HG03342 (cell line): Measurements from ENCODE around the gene TMEM69.
"Not testable (repeated sequence)": the region's sequence is repeated elsewhere in the genome, so short reads cannot be mapped to it uniquely, and the experiment has no call there.

Source experiments
- ATAC-seq: cut with Tn5 transposase; IDR thresholded peaks from one replicate; pipeline ENCODE4 v1.9.1; 2021; ENCODE audit warnings: mild to moderate bottlenecking, moderate library complexity; ENCODE audit not compliant: unreplicated experiment

TMEM69 gene

DNA sequence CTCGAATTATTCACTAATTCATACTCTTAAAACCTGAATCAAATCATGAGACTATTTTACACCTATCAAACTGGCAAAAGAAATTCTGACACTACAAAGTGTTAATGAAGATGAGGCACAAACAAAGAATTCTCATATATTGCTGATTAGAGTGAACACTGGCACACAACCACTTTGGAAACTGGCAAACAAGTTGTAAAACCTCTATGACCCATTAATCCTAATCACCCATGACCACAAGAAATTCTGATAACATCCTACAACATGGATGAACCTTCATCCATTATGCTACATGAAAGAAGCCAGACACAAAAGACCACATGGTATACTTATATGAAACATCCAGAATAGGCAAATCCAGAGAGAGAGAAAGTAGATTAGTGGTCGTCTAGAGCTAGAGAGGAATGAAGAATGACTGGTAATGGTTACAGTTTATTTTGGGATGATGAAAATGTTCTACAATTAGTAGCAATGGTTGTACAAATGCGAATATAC is 10.2 kb upstream of the TMEM69 start:
- no peak for ATAC-seq

DNA sequence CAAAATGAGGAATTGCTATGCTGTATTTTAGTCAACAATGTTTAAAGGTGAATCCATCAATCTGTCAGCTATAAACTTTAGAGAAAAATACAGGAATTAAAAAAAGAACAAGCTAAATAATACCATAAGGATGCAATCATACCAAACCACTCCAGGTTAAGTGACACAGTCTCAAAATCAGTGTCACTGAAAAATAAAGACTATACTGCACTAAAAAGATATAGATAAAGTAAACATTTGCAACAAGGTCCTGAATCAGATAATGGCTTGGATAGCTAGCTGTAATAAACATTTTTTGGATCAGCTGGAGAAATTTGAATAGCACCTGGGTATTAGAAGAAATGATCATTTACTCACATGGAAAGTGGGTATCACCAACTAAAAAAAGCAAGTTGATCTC is 9.5 kb upstream of the TMEM69 start:
- no peak for ATAC-seq

DNA sequence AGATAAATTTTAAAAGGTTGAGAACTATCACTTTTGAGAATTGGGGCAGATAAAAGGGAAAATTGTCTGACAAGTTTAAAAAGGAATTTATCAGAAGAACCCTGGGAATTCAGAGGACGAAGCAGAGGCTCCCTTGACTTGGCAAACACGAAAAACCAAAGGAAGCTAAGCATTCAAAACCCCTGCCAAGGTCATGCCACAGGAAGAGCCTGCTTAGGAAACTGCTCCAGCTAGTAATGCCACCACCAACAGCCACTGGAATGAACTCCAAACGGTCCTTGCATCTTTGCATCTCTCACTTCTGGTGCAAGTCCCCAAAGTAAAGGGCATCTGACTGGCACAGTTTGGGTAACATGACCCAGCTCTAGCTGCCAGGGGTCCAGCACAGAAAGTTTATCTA is 8.9 kb upstream of the TMEM69 start:
- ATAC-seq: no peak

DNA sequence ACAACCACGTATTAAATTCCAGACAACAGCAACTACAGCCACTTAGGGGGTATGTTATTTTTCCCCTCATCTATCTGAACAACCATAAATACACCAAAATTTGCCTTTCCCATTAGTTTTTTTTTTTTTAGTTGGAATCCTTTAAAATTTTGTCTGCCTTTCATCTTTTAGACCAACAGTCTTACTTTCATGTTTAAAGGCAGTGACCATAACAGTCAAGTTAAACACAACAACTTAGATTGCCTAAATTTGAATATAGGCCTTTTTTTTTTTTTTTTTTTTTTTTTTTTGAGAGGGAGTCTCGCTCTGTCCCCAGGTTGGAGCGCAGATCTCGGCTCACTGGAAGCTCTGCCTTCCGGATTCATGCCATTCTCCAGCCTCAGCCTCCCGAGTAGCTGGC is 5.0 kb upstream of the TMEM69 start:
- no peak for ATAC-seq

DNA sequence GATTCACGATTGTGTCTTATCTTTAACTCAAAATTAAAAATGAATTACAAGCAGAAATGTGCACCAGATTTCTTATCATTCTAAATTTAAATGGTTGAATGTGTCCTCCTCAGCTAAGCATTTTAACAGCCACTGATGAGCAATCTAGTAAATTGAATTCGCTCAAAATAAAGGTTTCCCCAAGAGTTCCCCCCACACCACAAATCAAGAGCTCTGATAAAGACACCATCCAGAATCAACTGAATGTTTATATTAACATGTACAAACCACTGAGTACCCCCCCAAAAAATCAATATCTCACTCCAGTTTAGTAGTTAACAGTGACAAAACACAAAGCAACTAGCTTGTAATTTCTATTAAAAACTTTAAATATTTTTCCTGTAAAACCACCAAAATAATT is 3.6 kb upstream of the TMEM69 start:
- no peak for ATAC-seq

DNA sequence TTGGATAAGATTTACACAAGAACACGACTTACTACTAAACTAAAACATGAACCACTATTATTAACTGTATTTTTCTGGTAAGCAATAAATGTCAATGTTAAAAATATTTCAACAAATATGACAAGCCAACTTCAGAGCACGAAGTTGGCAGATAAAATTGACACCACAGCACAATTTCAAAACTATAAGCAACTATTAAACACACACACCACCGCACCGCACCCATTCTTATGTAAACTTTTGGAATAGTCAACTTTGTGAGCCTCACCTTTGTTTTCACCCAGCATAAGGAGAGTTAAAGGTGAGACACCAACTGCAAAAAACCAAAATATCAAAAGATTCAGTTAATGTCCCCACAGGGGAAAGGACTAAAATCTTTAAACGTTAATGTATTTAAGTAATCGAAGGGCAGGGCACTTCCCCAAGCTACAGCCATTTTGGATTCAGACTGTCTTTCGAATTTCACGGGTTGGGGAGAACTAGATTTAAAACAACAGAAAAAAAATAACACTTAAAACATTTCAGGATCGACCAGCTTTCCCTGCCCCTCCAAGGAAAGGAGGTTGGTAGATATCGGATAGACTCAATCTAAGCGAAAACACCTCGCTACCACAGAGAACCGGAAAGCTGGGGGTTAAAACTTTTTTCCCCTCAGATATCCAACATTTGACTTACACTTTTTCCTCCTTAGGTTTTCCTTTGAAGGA is 2.5 kb upstream of the TMEM69 start:
- no peak for ATAC-seq

DNA sequence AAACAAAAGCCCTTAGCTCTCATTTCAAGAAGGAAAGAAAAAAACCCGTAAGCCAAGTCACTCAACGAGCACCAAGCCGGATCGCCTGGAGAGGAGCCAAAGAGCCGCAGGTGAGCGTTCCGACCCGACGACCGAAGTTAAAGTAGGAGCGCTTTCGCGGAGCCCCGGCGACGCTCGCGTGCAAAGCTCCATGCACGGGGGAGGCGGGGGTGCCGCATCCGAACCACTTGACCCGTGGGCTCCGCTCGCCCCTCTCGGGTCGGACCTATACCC is 2.0 kb upstream of the TMEM69 start:
- ATAC-seq: peak; percentile 6

DNA sequence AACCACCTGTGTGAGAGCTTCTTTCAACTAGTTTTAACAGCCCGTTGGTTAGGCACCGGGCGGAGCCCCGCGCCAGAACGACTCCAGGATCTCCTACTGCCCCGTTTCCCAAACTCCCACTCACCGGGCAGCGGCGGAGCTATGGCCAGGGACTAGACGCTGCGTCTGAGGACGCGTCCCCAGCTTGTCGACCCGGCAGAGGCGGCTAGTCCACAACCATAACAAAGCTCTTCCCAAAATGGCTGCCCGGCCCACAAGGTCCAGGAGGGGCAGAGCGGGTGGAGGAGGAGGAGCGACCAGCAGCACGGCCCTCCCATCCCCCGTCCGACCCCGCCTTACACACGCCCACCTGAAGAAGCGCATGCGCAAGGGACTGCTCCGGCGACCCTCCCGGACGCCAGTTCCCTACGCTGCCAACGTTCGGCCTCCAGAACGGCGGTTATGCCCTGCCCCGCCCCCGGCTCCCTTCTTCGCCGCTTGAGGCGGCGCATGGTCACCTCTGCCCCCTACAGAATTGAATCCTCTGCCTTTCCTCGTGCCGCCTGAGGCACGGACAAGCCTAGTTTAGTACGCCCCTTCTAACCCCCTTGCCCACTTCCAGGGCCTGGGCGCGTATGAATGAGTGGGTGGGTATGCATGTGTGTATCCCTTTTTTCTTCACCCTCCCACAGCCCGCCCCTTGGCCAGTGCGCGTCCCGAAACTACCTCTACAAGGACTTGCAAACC is 1.5 kb upstream of the TMEM69 start, which contains the start of gene GPBP1L1:
GPBP1L1 (minus strand) TSS at position 246 of the 726 bp plus-strand sequence. CDS start 27,446 bp downstream, outside the sequence.
- peak; percentile 53 for ATAC-seq

DNA sequence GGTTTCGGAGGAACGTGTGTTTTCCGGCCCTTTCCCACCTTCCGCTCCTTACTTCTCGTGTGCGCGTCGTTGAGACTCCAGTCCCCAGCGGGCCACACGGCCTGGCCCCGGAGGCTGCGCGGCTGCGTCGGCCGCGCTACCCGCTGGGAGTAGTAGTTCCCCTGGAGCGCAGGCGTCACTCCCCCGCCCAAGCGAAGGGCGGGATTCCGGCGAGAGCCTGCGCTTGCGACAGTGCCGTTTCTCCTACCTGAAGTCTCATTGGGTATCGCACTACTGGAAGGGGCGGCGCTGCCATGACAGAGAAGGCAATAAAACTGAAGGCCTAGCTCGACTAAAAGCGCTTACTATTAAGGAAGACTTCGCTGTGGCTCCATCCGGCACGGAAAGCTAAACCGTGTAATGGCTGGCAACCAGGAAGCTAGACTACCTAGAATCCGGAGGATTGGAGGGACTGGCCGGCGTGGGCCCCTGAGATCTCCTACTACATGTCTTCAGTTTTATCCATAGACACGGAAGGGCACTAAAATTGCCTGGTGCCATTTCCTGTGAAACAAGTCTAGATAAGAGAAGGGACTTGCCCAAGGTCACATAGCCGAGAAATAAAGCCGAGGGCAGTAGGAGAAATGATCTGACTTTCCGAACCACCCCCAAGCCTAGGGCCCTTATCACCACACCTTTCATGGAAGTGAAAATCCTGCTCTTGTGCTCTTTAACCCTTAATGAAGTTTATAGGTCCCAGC is 797 bp upstream of the TMEM69 start:
- peak; percentile 75 for ATAC-seq

DNA sequence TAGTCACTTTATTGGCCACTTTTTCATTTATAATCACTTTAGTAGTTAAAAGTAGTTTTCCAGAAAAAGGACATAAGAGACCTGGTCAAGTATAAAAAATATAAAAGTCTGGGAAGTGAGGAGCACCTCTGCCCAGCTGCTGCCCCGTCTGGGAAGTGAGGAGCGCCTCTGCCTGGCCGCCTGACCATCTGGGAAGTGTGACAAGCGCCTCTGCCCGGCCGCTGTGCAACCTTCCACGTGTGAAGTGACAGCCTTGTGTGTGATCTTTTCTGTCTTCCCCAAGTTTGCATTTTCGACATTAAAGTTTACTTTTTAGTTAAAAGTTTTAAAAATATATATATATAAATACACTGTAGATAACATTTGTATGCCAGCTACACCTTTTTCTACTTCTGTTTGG is 5.8 kb downstream of the TMEM69 start:
- ATAC-seq: not testable (repeated sequence)

DNA sequence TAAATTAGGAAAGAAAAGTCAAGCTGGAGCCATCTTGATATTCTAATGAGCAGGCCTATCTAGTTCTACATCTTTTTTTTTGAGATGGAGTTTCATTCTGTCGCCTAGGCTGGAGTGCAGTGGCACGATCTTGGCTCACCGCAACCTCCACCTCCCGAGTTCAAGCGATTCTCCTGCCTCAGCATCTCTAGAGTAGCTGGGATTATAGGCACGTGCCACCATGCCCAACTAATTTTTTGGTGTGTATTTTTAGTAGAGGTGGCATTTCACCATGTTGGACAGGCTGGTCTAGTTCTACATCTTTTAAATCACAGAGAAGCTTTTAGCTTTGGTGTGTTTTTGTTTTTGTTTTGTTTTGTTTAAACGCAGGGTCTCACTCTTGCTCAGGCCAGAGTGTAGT is 6.8 kb downstream of the TMEM69 start:
- no peak for ATAC-seq

DNA sequence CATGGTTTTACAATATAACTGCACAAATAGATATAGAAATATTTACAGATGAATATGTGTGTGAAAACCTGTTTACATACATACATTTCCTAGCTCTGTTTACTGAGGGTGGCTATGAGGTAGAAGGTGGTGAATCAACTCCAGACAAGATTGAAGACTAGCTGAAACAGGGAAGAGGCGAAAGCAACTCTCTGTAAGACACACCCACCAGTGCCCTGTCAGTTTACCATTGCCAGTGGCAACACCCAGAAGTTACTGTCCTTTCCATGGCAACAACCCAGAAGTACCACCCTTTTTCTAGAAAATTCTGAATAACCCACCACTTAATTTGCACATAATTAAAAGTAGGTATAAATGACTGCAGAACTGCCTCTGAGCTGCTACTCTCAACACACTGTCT is 16.7 kb downstream of the TMEM69 start:
- ATAC-seq: no peak

DNA sequence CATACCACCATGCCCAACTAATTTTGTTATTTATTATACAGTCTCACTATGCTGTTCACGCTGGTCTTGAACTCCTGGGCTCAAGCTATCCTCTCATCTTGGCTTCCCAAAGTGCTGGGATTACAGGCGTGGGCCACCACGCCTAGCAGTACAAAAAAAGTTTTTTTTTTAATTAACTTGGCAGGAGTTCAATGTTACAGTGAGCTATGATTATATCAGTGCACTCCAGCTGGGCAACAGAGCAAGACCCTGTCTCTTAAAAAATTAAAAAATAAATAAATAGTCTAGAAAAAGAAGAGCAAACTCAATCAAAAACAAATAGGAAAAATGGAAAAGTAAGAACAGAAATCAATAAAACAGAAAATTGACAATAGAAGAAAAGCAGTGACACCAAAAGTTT is 25.7 kb downstream of the TMEM69 start:
- ATAC-seq: no peak

DNA sequence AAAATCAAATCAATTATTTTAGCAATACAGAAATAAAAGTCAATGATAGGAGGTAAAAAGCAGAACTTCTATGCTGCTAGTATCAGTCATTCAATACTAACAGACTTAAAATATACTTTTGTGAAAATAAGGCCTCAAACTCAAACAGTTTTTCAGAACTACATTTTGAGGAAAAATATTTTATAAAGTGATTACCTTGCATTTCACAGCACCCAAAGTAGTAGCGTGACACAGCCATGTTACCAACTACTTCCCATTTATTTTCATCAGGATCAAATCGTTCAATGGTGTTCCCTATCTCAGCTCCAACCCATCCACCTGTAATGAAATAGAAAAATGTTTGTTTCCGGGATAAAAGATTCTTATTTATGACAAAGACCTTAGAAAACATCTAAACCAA is 28.7 kb downstream of the TMEM69 start:
- ATAC-seq: no peak

DNA sequence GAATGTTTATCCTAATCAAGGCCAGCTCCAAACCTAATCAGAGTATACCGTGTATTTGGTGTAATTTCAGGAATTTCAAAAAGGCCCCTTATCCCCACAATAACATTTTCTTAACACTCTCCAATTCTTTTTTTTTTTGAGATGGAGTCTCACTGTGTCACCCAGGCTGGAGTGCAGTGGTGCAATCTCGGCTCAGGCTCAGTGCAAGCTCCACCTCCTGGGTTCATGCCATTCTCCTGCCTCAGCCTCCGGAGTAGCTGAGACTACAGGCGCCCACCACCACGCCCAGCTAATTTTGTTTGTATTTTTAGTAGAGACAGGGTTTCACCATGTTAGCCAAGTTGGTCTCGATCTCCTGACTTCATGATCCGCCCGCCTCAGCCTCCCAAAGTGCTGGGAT is 29.4 kb downstream of the TMEM69 start:
- ATAC-seq: not testable (repeated sequence)

DNA sequence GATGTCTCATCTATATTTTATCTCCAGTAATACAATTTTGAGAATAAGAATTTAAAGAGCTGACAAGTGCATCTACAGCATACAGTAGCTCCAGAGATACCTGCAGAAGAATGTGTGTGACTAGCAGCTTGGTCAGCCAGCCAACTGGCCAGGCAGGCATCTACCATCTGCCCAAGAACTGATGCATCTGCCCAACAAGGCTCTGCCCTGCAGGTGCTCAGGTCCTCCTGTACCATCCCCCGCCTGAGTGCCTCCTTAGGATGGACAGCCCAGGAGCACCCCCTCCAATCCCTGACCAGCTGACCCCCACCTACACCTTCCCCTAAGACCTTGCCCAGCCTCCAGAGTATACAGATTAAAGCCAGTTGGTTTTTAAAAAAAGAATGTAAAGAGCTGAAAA is 30.3 kb downstream of the TMEM69 start:
- ATAC-seq: no peak

DNA sequence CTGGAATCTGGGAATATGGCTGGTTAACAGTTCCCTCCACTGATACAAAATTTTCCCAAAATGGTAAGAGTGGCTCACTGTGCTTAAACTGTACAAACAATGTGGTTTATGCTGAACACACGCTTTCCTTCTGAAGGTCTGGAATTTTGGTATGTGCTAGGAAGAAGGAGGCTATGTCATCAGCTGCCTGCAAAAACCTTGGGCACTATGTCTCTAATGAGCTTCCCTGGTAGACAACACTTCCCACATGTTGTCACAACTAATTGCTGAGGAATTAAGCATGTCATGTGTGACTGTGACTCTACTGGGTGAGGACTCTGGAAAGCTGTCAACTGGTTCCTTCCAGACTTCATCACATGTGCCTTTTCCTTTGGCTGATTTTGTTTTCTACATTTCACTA is 33.2 kb downstream of the TMEM69 start:
- ATAC-seq: no peak

DNA sequence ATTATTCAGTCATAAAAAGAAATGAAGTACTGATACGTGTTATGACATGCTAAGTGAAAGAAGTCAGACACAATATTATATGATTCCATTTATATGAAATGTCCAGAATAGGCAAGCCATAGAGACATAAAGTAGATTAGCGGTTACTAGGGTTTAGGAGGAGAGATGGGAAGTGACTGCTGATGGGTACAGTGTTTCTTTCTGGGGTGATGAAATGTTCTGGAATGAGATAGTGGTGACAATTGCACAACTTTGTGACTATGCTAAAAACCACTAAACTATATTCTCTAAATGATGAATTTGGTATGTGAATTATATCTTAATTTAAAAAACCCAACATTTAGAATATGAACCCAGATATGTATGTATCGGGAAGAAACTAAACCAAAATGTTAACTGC is 34.8 kb downstream of the TMEM69 start:
- ATAC-seq: no peak

DNA sequence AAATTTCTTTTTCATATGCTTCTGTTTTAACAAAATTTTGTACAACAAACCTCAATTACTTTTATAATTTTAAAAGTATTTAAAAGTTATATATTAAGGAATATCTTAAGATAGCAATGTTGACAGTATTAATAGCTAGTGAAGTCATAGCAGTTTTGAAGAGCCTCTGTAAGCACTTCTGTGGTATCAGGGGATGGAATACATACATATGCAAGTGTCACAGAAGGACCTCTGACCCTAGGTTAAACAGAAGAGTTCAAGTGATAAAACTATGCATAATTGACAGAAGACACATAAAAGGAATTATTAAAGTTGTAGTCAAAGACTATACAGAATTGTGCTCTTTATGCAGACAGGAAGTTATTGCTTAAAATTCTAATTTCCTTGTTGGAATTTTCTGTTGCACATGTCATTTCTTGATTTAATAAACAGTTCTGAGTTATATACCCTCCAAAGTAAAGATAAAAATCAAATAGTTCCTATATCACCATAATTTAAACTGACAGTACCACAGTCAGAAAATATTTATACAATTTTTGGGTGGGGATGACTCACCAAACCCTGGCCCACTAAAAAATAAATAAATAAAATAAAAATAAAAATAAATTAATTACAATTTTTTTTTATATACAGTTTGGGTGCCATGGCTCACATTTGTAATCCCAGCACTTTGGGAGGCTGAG is 35.4 kb downstream of the TMEM69 start:
- no peak for ATAC-seq

DNA sequence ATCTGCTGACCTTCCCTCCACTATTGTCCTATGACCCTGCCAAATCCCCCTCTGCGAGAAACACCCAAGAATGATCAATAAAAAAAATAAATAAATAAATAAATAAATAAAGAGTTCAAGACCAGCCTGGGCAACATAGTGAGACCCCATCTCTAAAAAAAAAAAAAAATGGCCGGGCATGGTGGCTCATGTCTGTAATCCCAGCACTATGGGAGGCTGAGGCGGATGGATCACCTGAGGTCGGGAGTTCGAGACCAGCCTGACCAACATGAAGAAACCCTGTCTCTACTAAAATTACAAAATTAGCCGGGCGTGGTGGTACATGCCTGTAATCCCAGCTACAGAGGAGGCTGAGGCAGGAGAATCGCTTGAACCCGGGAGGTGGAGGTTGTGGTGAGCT is 38.0 kb downstream of the TMEM69 start:
- ATAC-seq: not testable (repeated sequence)

DNA sequence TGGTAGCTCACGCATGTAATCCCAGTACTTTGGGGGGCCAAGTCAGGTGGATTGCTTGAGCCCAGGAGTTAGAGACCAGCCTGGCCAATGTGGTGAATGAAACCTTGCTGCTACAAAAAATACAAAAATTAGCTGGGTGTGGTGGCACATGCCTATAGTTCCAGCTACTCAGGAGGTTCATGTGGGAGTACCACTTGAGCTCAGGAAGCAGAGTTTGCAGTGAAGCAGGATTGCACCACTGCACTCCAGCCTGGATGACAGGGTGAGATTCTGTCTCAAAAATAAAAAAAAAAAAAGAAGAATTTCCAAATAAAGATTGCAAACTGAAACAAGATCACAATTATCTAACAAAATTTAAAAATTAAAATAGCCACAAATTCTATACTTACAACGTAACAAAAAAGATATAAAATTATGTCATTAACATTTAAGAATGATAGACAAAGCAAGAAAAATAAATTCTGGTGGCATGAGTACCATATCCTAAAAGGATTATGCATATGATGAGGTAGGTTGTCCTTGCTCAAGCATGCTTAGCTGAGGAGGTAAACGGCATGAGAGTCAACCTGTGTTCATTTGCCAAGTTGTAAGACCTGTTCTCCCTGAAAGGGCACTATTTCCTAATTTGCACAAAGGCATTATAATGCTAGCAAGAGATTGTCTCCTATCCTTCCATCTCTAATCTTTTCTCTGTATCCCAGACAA is 42.2 kb downstream of the TMEM69 start:
- no peak for ATAC-seq
